GM12801 (cell line): ENCODE data around the gene G3BP1.

ENCODE experiments used
- TF ChIP-seq, protein P1 (sequence below): IDR thresholded peaks from one replicate; pipeline ENCODE4 v1.5.1; 2011; ENCODE audit warnings: control low read depth; ENCODE audit not compliant: insufficient read length; ENCODE audit errors: extremely low read depth

The G3BP1 gene

GRCh38 chr5:151742870-151743294 is 28.9 kb upstream of the G3BP1 start:
- TF ChIP-seq, protein P1, sequence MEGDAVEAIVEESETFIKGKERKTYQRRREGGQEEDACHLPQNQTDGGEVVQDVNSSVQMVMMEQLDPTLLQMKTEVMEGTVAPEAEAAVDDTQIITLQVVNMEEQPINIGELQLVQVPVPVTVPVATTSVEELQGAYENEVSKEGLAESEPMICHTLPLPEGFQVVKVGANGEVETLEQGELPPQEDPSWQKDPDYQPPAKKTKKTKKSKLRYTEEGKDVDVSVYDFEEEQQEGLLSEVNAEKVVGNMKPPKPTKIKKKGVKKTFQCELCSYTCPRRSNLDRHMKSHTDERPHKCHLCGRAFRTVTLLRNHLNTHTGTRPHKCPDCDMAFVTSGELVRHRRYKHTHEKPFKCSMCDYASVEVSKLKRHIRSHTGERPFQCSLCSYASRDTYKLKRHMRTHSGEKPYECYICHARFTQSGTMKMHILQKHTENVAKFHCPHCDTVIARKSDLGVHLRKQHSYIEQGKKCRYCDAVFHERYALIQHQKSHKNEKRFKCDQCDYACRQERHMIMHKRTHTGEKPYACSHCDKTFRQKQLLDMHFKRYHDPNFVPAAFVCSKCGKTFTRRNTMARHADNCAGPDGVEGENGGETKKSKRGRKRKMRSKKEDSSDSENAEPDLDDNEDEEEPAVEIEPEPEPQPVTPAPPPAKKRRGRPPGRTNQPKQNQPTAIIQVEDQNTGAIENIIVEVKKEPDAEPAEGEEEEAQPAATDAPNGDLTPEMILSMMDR = no peak

DNA sequence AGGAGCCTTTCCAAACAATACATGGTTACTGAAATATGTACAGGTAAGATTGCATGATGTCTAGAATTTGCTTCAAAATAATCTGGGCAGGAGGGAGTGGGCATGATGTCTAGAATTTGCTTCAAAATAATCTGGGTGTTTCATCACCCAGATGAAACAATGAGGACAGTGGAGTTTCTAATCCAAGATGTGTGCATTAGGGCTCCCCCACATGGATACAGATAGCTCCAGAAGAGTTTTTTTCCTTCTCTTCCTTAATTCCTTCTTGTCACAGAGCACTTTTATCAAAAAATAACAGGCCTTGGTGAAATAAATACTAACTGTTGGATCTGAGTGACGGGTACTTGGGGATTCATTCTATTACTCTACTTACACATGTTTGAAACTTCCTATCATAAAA is 28.2 kb upstream of the G3BP1 start:
- TF ChIP-seq, protein P1 = no peak

- TF ChIP-seq, protein P1 = no peak
Observed at GRCh38 chr5:151745071-151745705, 26.6 kb upstream of the G3BP1 start.

- TF ChIP-seq, protein P1 = no peak
Observed at GRCh38 chr5:151750121-151750520, 21.6 kb upstream of the G3BP1 start.

DNA sequence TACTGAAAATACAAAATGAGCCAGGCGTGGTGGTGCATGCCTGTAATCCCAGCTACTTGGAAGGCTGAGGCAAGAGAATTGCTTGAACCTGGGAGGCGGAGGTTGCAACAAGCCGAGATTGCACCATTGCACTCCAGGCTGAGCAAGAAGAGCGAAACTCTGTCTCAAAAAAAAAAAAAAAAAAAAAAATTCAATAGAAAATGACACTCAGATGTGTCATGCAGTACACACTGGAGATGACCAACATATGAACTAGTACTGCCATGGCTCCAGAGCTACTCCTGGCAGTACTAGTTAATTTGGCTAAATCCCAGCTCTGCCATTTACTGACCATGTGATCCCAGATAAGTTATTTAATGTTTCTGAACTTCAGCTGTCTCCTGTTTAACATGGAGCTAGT is 20.7 kb upstream of the G3BP1 start:
- TF ChIP-seq, protein P1 = no peak

DNA sequence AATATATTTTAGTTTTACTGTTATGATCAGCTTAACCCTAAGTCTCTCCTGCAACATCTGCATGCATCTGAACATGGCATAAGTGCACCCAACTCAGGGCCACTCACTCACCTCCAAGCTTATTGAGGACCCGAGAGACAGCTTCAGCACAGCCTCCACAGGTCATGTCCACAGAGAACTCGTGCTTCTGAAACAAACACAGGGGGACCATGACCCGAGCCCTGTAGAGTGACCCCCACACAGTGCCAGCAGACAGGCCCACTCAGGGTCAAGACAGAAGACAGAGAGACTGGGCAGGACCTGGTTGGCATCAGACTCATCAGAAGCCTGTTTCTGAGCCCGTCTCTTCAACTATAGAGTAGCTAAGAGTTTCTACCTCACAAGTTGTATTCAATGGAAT is 20.2 kb upstream of the G3BP1 start:
- TF ChIP-seq, protein P1 = no peak

DNA sequence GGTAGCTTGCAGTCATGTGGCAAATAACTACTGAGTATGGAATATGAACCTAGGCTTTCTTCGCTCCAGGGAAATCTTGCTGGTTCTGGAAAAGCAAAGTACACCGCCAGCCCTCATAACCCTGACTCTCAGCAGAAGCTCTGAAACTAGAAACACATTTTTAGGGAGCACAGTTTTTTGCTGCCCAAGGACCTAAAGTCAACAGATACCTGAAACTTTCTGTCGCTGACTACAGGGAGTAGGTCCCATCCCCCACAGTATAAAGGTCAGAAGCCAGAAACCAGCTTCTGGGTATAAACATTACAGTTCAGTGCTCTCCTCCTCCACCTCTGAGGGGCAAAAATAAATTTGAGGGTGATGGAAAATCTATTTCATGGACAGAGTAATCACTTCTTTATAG is 16.4 kb upstream of the G3BP1 start:
- TF ChIP-seq, protein P1 = no peak
